ENCODE results near the gene NUTF2.

DNA sequence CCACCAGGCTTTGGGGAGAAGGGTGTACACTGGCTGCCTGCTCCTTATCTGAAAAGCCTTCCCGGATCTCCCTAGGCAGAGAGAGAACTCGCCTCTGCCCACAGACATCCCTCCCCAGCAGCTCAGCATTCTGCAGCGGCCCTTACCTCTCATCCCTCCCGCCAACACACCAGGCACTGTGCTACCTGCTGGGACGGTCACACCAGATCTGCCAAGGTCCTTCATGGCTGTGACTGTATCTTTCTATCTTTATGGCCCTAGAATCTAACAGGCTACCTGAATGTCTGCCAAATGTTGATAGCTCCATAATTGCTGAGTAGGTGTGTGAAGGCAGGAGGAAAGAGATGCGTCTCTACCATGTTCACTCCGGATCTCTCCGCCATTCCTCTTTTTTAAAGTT lies 32.2 kb upstream of the NUTF2 start:
- TF ChIP-seq, protein P1, sequence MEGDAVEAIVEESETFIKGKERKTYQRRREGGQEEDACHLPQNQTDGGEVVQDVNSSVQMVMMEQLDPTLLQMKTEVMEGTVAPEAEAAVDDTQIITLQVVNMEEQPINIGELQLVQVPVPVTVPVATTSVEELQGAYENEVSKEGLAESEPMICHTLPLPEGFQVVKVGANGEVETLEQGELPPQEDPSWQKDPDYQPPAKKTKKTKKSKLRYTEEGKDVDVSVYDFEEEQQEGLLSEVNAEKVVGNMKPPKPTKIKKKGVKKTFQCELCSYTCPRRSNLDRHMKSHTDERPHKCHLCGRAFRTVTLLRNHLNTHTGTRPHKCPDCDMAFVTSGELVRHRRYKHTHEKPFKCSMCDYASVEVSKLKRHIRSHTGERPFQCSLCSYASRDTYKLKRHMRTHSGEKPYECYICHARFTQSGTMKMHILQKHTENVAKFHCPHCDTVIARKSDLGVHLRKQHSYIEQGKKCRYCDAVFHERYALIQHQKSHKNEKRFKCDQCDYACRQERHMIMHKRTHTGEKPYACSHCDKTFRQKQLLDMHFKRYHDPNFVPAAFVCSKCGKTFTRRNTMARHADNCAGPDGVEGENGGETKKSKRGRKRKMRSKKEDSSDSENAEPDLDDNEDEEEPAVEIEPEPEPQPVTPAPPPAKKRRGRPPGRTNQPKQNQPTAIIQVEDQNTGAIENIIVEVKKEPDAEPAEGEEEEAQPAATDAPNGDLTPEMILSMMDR (IDR thresholded peaks at IDR 0.05; ENCODE audit: low read depth, low read length, poor library complexity, severe bottlenecking): no peak
- no peak for TF ChIP-seq EZH2phosphoT487 (IDR thresholded peaks at IDR 0.05; ENCODE audit: borderline replicate concordance, low read length)
